C1 segment of cervical spinal cord (tissue), 14 donors: ENCODE measurements around the gene GOT1.
A peak's percentile ranks its signal among the peaks of the same experiment; 100 is the strongest.

Experiments
- DNase-seq, 14 donors: peaks; one replicate each; lab custom pipeline; 2025; lab: John Stamatoyannopoulos, UW

GOT1 gene

DNA sequence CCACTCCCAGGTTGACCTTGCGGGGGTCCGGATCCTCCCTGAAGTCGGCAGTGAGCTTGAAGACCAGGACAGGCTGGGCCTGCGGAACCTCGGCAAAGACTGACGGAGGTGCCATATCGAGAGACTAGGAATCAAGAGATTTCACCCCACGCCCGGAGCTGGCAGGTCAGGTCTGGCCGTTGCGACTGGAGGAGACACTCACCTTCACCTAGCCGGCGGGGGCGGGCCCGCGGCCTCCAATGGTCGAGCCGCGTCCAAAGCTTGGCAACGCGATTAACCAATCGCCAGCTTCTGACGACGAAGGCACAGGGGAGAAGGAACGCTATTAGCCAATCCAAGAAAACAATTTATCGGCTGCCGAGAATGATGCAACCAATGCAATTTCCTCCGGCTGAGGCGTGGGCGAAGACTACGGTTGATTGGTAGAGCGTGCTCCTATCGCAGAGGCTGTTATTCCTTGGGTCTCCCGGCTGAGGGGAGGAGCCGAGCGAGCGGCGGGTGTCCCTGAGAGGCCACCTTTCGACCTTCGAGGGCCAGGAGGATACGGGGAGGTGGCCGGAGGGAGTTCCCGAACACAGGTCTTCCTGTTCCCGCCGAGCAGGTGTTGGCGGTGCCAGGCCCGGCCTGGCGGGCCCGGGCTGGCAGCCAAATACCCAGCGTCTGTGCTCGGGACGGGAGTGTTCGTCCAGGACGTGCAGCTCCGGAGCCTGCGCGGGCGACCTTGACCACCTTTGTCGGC lies at the start of gene GOT1:
TSS of gene GOT1 (minus strand) at position 174 of the 739 bp plus-strand sequence. CDS start at position 115, 59 bp downstream.
- DNase-seq = peak; percentile 71 to 99 (median 94)

DNA sequence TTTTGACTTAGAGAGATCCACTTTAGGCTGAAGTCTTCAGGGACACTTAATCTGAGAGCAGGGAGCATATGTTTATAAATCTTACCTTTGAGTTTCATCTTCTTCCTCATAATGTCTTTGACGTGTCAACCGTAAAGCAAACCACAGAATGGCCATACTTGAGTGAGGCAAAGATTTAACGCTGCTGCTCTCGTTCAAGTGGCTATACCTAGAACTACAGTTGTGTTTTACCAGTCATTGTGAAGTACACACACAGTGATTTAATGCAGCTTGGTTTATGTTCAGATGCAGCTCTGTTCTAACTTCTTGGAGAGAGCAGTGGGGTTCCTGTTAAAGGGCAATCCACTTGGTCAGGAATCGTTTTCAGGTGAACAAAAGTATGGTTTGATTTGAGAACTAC lies 39.9 kb upstream of the GOT1 start:
- no peak for DNase-seq

- DNase-seq = no peak
Observed at GRCh38 chr10:99467236-99467999, 37.0 kb upstream of the GOT1 start.

DNA sequence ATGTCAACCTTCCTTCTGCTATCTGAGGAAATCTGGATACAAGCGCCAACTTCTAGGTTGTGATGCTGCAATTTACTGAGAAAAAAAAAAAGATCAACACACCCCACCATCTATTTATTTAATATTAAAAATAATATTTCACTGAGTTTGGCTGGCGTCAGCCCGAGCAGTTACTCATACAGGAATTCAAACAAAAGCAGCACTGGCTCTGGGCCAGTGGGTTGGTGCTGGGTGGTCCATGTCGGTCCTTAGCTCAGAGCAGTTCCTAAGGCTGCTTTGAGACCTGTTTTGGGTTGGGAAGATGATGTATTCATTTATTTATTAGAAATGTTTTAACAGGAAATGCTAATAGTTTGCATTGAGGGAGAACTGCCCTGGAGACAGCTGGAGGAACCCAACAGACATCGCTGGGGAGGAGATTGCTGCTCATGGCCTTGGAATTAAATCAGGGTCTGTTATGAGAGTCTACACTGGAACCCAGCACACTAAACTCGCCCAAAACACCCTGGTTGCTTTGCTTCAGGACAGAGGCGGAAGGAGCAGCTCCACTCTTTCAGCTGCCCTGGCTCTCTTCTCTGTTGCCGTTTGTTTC lies 36.3 kb upstream of the GOT1 start:
- no peak for DNase-seq

GRCh38 chr10:99461230-99461629 lies 30.8 kb upstream of the GOT1 start:
- no peak for DNase-seq

- DNase-seq = no peak
Observed at GRCh38 chr10:99460070-99460469, 29.6 kb upstream of the GOT1 start.

GRCh38 chr10:99459217-99459616 lies 28.8 kb upstream of the GOT1 start:
- no peak for DNase-seq

DNA sequence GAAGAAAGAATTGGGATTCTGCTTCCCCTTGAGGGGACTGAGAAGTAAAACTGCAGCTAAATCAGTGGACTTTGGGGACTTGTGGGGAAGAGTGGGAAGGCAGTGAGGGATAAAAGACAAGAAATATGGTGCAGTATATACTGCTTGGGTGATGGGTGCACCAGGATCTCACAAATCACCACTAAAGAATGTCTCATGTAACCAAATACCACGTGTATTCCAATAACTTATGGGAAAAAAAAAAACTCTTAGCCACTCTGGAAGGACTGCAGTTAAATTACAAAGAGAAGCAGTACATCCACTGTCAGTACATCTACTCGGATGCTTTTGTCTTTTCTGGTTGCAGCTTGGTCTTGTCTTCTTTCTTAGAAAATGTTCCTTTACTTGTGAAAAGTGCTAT lies 27.4 kb upstream of the GOT1 start:
- no peak for DNase-seq

GRCh38 chr10:99456931-99457288 lies 26.5 kb upstream of the GOT1 start:
- no peak for DNase-seq

- DNase-seq = no peak
Observed at GRCh38 chr10:99456207-99456930, 25.9 kb upstream of the GOT1 start.

DNA sequence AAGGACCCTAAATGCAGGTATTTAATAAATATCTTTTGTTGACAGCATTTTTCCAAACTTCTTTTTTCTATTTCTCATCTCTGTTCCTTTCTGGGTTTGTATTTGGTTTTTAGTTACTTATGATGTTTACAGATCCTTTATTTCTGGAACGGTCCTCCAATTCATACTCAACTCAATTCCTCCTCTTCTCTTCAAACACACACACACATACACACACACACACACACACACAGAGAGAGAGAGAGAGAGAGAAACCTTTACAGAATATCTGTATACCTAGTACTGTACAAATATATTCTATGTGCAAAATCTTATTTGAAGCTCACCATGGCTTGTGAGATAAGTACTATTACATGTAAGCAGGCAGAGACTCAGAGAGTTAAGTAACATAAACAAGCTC lies 21.6 kb upstream of the GOT1 start:
- DNase-seq = no peak

DNA sequence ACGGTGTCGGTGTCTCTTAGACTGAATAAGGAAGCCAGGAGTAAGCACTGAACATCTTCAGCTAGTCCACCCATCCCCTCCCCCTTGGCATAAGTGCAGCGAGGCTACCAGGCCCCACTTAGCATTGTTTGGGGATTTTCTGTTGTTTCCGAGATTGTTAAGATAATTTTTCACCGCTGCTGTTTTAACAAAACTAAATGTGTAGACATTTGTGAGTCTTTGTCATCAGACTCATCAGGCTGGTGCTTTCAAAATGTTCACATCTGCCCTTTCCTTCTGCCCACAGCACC lies 21.0 kb upstream of the GOT1 start:
- DNase-seq = no peak

DNA sequence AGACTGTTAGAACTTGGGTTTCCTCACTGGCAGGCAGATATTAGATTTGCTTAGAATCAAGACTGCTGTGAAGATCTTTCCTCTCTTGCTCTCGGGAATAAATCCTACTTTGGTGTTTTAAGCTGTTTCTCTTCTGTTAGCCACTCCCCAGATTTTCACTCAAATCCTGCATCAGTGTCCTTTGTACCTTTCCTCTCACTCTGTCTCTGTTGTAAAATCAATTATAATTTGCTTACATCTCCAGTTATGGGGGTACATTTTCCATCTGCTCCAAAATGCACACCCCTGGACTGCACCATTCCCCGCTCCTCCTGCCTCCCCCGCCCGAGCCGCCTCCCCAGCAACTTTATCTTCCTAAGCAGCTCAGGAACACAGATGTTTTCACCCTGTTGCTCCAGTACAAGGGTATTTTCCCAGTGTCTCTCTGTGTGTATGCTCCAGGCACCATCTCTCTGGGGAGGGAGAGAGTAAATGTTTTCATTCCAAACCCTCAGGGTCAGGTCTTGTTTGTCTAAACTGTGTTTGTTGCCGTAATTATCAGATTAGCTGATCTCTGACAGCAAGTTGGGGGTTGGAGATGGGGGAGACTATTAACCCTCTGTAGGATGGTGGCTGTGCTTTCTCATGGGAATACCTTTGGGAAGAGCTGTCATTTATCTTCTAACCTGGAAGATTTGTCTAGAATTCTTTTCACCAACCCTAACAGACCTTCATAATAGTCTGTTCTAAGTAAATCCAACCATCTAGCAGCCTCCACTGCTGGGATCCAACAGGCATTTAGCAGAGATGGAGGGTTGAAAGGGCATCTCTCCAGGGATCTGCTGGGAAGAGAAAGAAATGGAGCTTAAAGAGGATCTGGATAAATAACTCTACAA lies 20.4 kb upstream of the GOT1 start:
- DNase-seq = no peak

DNA sequence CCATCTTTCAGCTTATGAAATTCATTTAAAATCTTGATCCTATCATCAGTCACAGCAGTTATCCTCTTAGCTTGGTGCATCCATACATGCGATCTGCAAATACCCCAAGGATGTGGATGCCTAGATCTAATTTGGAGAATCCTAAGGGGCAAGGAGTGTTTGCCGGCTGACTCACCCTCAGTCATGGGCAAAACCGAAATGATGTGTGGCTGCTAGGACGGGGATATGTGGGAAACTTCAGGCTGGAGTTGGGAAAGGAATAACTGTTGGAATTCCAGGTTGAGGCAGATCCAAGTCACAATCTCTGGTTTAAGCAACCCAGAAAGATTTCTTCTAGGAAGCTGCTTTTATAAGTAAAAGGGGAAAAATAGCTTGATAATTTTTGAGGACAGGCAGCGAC lies 19.7 kb upstream of the GOT1 start:
- DNase-seq = no peak

GRCh38 chr10:99449023-99449422 lies 18.6 kb upstream of the GOT1 start:
- DNase-seq = no peak

DNA sequence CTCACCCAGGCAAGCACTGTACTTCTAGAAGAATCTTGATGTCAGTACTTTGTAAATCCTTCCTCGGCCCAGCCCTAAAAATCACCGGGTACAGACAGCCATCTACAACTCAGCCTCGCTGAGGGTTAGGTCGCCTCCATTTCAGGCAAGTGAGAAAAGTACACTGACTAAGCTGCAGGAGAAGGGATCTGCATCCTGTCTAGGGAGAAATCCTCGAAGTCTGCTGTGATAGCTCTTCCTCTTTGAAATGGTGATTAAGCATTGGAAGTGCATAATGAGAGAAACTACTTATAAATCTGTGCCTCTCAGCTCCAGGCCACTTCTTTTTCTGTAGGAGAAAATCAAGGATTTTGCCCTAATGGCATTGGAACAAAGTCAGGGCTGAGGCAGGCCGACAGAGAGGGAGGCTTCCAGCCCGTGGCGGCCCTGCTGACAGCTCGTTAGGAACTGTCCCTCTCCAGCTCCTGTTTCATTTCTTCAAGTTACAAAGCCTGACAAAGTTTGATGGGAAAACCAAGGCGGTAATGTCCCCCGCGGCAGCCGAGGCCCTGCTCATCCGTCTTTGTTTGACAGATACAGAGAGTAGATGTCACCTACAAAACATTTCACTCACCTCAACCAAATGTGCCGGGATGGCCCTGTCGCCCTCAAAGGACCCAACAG lies 14.1 kb upstream of the GOT1 start:
- no peak for DNase-seq

DNA sequence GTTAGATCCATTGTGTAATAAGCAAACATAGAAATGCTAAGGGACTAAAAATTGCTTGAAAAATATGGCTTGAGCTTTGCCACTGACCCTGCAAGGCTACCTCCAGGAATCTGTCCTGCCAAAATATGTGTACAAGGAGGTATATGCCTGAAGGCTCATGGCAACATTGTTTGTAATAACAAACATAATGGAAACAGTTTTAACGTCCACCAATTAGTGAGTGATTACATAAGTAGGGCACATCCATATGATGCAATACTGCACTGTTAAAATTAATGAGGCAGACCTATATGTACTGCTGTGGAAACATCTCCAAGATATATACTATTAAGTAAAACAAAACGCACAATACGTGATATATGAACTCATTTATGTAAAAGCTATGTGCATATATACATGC lies 13.1 kb upstream of the GOT1 start:
- no peak for DNase-seq

GRCh38 chr10:99442394-99442793 lies 12.0 kb upstream of the GOT1 start:
- DNase-seq = no peak

DNA sequence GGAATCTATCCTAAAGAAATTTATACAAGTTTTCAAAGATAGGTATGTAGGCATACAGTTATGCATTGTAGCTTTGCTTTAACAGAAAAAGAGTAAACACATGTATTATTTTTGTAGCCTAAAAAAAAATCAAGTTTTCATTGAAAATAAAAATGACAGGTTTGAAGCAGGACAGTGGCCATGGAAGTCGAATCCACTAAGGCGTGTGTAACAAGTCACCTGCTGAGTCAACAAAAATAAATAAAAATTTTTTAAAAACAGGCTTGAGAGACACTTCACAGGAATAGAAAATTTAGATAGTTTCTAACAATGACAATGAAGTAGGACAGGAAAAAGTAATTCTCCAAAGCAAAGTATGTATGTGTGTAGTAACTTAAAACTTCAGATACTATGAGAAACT lies 8.5 kb upstream of the GOT1 start:
- no peak for DNase-seq

DNA sequence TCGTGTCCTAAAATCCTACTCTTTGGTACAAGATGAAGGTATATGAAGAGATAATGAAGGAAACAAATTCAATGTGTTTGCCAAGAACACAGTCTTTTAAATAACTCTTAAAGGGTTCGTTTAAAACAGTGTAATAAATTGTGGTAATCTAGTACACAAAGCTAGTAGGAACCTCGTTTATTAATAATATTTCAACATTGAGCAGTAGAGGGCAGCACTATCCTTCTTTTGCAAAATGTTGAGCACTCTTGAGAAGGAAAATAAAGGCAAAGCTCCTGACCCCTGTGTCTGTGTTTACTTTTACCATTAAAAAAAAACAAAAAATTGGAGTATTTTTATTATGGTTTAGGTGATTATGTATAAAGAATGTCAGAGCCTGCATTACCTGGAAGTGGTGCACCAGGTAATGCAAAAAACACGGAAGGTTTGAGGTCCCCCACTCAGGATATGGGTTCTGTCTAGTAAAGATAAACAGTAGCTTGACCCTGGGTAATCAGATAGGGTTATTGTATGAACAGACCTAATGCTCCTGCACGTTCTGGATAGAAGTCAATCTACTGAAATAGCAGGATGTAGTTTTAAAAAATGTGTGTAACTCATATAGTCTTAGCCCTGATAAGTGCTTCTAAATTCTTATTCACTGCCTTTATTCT lies 5.7 kb upstream of the GOT1 start:
- DNase-seq = peak in 1 of 14 donors; percentile 73
